CD4-positive, alpha-beta T cell treated with Interleukin-6 at 100 ng/mL for 8 hours (primary cell): Measurements from ENCODE around the gene EXD3.
"Not testable (repeated sequence)": the region's sequence is repeated elsewhere in the genome, so short reads cannot be mapped to it uniquely, and the experiment has no call there.

Source experiments
- DNase-seq: peaks from one replicate; pipeline ENCODE4 v3.0.0-alpha.2; 2020; ENCODE audit warnings: mixed read lengths, low spot score

The EXD3 gene

DNA sequence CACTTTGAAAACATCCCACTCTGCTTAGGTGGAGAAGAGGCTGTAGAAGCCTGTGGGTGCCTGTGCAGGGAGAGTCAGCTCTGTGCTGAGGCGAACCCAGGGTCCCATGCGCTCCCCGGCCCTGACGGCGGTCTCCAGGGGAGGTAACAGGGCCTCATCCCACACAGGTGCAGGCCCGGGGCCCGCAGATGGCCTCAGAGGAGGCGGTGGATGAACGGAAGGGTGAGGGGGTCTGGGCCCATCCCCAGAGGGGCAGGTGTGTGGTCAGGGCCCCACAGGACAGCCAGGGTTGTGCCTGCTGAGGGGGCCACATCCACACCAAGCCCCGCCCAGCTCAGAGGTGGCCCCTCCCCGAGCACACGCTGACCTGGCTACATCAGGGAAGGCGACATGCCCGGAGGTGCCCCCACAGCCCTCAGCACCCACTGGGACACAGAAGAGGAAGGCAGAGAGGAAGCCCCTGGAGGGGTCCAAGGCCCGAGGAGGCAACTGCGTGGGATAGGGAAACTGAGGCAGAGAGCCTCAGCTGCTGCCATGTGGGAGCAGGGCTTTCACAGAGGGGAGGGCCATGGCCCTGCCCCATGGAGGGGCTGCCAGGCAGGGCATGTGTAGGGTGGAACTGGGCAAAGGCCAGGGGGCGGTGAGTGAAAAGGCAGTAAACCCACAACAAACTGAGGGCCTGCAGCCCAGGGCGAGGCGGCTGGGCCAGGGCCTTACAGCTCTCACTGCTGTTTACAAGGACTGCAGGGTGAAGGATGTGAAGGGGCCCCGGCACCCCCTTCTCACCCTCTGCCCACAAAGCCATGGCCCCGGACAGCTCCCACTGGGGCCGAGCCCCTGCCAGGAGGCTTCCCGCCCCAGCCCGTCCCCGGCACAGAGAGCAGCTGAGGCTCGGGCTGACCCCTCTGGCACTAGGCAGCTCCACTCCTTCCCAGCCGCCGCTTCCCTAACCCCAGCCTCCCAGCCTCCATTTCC is 29.5 kb downstream of the EXD3 start:
- DNase-seq: no peak

DNA sequence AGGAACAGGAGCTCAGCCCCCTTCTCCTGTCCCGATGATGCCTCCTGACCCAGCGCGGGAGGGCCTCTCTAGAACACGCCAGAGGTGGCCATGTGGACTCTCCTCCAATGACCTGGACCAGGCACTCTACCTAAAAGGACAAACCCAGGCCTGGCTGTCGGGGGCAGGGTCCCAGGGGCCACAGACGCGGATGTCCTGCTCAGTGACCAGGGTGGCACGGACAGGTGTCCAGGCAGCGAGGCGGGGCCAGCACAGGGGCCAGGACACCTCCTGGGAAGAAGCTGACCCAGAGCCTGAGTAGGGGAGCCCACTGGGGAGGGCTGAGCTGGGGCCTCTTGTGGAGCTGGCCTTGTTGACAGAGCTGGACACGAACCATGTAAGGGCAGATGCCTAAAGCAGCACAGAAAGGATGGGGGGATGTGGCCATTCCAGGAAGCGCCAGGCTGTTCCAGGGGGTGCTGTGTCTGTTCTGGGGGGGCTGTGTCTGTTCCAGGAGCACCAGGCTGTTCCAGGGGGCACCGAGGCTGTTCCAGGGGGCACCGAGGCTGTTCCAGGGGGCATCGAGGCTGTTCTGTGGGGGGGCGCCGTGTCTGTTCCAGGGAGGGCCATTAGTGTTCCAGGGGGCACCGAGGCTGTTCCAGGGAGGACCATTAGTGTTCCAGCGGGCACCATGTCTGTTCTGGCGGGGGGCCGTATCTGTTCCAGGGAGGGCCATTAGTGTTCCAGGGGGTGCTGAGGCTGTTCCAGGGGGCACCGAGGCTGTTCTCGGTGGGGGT is 30.5 kb downstream of the EXD3 start:
- DNase-seq: no peak

DNA sequence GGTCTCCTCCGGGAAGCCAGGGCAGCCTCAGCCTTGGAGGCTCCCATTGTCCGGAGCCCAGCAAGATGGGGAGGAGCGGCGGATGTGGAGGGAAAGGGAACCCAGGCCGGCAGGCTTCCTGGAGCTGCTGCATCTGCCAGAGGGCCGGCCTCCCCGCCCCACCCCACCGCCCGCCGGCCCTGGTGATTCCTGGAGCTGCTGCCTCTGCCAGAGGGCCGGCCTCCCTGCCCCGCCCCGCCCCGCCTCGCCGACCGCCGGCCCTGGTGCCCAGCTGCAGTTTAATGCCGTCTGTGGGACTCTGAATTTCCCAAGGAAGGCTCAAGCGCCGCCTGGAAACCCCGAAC is 31.6 kb downstream of the EXD3 start:
- no peak for DNase-seq

DNA sequence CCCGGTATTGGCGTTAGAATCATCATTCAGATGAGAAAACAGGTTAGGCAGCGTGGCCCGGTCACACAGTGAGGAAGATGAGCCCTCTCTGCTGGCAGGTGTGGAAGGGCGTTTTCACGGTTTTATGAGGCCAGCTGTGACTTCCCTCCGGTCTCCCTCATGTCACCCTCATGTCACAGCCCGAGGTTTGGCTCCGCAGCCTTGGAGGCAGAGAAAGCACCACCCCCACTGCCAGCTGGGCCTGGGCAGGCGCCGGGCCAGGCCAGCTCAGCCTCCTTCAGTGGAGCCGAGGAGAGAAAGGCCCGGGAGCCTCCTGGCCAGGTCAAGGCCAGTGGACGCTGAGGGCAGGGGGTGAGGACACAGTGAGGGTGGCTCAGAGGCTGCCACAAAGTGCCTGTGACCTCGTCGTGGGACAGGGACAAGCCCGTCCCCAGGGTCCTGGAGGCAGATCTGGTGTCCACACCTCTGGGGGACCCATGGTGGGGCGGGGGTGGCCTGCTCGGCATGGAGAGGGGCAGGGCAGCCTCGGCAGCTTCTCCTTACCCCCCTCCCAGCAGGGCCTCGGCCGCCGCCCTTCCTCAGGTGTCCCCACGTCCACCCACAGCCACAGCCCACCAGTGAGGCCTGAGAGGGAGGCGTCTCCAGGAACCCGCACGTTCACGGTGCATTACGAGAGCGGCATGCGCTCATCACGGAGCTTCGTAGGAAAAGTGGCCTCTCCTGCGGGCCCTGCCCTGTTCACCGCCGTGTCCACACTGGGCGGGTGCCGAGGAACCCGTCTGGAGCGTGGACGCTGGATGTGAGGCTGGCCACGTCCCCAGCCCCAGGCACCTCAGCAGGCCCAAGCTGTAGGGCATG is 32.2 kb downstream of the EXD3 start:
- DNase-seq: no peak

DNA sequence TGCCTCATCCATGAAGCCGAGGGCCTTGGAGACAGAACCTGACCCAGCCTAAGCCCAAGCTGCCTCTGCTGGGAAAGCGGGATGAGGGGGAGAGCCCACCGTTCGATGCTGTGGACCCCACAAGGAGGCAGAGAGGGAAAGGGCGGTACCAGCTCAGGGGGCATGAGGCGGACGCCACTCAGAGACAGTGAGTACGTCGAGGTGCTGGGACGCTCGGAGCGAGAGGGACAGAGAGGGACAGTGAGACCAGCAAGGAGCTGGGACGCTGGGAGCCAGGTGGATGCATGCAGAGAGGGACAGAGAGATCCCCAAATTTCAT is 33.6 kb downstream of the EXD3 start:
- DNase-seq: no peak

DNA sequence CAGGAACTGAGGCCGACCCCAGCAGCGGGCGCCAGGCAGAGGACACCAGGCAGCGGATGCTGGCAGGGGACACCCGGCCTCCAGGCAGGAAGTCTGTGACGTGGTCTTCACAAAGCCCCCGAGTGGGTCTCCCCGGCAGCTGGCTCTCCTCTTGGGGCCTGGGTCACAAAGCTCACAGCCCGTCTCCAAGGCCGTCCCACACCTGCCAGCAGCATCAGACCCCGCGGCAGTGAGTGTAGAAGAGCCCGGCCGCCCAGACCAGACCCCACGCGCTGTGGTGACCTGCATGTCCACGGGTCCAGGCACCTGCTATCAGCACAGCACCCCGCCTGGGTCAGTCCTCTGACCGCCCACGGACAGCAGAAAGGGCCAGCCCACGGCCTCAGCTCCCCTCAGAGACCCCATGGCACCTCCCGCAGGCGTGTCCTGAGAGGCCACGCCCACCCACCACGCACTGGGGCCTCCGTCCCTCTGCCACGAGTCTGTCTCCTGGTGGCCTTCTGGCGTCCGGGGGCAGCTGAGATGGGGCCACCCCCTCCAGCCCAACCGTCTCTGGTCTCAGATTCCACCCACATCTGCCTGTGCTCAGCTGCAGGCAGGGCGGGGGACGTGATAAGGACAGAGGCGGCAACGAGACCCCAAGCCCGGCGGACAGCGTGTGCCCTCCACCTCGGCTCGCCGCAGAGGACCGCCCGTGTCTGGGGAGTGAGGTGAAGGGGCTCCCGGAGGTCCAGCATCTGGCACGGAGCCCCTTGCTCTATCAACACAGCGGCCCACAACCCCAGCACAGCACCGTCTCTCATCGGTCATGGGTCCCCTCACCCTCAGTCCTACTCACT is 34.2 kb downstream of the EXD3 start:
- DNase-seq: no peak

DNA sequence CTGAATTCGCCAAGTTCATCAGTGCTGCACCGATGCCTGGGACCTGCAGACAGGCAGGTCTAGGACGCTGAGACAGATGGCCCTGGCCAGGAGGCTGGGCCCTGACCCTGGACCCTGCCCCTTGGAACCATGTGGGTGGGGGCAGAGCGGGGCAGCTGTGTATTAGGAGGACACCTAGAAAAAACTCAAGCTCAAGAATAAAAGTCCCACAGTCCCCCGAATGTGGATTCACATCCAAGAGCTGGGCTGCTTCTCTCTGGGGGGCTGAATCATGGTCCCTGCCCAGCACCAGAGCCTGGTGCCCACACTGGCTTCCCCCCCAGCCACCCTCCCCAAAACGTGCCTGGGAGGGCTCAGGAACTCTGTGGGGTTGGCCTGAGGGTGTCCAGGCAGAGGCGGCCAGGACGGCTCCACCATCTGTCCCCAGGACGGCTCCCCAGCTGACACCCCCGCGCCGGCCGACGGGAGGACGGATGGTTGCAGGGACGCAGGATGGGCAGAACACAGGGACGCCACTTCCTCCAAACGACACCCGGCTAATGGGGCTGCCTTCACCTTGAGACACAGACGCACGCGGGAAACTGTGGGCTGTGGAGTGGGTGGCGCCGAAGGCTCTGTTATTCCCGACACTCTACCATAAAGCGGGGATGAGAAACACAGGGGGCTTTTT is 34.9 kb downstream of the EXD3 start:
- no peak for DNase-seq

DNA sequence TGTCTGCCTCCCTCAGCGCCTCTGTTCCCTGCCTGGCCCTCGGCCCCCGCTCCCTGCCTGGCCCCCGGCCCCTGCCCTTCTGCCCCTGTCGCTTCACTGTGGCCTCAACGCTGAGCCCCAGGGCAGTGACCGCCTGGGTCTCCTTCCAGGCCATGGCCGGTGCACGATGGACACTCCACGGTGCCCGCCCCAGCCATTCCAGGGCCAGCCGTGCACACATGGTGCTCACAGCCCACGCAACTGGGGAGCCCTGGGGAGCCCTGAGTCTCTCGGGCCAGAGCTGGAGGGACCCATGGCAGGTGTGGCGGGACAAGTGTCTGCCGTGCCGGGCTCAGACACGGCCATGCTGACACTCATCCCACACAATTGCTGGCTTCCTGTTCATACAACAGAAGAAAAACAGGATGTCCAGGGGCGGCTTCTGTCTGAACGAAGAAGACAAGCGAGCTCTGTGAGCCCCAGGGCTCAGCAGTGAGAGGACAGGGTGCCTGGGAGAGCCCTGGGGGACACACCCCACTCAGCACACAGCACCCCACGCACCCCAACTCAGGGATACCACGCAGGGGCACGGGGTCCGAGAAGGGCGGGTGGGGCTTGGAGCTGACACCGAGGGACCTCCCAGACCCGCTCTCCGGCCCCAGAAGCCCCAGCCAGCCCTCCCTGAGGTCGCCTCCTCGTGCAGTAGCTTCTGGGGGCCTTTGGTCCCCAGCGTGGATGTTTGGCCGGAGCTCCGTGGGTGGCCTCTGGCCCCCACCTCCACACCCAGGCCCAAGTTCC is 35.7 kb downstream of the EXD3 start:
- DNase-seq: peak; percentile 61

DNA sequence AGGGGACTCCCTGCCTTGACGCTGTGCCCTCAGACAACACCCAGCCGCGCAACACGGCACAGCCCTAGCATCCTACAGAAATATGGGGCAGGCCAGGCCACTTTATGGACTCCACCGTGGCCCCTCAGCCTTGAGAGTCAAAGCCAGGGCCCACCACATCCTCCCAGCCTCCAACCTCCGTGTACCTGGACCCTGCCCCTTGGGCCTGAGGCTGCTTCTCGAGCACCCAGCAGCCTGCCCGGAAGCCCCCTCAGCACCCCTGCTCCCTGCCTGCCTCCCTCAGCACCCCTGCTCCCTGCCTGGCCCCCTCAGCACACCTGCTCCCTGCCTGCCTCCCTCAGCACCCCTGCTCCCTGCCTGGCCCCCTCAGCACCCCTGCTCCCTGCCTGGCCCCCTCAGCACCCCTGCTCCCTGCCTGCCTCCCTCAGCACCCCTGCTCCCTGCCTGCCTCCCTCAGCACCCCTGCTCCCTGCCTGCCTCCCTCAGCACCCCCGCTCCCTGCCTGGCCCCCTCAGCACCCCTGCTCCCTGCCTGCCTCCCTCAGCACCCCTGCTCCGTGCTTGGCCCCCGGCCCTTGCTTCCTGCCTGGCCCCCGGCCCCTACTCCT is 36.4 kb downstream of the EXD3 start:
- not testable (repeated sequence) for DNase-seq

DNA sequence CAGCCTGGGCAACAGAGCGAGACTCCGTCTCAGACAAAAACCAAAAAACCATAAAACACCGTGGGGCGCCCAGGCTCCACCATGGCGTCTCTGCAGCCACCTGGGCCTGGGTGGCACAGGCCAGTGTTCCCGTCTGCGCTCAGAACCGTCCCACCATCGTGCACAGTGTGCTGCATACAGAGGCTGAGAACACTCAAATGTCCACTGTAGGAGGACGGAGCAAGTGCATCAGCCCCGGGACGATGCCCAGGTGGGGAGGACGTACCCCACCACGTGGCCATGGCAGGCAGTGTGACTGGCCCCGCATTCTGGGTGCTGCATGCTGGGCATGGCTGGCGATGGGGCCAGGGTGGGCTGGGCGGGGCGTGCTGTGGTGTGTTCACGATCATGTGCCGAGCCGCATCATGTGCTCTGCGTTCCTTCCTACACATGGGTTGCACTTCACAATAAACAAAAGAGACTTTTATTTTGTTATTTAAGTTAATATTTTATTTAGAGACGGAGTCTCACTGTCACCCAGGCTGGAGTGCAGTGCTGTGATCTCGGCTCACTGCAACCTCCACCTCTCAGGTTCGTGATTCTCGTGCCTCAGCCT is 37.8 kb downstream of the EXD3 start:
- DNase-seq: no peak

DNA sequence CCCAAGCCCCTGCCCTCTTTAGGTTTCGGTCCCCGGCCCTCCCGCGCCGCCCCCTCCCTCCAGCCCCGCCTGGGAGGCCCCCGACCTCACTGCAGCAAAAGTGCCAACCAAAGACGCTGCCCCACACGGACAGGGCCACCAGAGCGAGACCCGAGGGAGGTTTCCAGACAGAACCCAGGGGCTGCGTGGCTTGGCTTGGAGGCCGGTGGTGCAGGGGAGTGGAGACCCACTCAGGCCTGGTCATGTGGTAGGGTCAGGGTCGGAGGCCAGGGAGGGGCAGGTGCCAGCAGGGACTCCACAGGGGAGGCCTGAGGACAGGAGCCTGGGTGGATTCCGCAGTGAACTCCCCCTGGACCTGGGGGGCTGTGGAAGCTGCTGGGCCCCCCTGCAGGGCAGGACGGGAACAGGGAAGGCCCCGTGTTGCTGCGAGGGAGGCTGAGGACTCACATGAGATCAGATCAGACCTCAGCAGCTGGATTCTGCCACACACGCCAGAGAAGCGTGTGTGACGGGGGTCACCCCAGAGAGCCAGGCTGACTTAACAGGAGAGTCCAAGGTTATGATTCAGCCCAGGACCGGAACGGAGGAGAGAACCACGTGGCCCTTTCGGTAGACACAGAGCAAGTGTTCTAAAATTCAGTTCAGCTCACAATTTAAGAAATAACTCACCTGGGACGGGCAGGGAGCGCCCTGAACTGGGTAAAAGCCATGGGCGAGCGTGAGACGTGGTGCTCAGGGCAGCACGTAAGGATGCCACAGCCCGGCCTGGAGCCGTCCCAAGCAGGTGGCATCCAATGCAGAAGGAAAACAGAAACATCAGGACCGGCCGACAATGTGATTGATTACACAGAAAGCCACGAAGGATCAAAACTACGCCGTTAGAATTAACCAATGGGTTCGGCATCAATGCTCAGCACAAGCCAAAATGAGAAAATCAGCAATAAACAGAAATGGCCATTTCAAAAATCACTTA is 38.9 kb downstream of the EXD3 start:
- no peak for DNase-seq

DNA sequence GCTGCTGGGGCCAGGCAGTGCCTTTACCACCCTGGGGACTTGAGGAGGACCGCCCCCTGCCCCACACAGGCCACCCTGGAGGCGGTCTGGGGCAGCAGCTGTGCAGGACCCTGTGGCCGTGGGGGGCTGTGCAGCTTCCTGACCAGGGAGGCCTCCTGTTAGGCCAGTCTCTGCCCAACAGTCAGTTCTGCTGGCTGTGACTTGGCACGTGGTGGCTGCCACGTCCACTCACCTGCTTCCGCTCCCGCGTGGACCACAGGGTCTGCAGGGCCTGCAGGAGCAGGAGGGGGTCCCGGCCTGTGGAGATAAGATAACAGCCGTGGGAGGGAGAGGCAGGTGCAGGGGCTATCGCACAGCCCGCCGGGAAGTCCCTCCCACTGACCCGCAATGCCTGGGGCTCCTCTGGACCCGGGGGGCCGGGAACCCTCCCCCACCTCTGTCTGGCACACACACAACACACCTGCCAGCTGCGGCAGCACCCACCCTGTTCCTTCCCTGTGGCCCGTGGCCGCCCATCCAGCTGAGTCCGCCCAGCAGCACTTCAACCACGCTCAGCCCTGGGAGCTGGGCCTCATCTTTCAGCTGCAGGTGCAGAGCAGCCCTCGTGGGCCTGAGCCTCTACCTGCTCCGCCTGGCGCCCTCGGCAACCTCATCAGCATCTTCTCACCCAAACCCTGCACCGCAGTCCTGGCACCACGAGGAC is 39.7 kb downstream of the EXD3 start:
- no peak for DNase-seq

DNA sequence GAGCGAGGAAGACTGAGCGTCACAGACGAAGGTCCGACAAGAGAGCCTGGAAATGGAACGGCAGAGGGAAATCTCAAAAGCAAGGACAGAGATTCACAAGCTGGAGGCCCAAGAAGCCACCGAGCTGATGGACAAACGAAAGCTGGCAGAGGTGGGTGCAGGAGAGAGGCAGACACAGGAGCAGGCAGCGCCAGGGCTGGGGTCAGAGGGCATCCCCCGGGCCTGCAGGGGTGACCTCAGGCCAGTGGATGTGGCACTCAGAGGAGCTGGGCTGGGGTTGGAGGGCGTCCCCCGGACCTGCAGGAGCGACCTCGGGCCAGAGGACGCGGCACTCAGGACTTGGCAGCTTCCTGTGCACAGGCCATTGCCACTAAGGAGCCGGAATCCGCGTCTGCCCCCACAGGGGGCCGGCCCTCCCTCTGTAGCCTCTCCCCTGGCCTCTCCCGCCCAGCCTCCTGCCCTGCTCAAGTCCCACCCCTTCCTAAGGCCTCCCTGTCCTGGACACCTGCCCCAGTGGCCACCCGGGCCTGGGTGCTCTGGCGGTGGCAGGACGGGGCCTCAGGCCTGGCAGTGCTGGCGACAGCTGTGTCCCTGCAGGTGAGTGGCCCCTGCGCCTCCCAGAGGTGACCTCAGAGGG is 40.4 kb downstream of the EXD3 start:
- no peak for DNase-seq

DNA sequence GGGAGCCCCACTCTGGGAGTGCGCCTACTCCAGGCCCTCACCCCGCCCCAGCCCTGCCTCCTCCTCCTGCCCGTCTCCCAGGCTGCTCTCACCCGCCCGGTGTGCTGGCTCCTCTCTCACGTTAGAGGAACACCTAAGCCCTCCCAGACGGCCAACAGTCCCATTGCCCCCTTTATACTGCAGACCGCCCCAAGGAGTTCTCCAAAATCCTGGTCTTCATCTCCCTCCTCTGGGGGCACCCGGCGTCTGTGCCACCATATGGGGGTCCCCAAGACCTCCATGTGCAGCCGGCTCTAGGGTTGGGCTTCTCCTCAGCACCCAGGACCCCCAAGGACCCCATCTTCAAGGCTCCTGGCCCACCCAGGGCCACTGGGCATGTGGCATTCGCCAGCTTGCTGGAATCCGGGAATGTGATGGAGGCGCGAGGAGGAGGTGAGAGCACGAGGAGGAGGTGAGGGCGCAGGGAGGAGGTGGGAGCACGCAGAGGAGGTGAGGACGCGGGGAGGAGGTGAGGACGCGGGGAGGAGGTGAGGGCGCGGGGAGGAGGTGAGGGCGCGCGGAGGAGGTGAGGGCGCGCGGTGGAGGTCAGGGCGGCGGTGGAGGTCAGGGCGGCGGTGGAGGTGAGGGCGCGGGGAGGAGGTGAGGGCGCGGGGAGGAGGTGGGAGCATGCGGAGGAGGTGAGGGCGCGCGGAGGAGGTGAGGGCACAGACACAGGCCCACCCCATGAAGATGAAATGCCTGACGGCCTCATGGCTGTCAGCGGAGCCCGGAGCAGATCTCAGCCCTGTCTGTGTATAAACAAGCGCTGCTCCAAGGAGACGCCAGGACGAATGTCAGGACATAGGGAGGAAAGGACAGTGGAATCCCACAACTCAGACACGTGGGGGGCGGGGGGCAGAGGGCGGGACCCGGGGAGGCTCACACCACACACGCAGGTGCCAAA is 41.2 kb downstream of the EXD3 start:
- DNase-seq: no peak

DNA sequence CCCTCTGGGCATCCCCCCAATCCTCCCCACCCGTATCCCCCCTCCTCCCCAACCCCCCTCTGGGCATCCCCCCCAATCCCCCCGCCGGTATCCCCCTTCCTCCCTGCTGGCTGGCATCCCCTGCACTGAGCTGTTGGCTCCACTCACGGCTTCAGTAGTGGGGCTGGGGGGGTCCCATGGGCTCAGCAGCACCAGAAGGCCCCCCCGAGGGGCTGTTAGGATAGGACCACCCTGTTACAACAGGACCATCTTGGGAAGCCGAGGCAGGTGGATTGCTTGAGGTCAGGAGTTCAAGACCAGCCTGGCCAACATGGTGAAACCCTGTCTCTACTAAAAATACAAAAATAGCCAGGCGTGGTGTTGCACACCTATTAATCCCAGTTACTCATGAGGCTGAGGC is 42.4 kb downstream of the EXD3 start:
- DNase-seq: no peak

DNA sequence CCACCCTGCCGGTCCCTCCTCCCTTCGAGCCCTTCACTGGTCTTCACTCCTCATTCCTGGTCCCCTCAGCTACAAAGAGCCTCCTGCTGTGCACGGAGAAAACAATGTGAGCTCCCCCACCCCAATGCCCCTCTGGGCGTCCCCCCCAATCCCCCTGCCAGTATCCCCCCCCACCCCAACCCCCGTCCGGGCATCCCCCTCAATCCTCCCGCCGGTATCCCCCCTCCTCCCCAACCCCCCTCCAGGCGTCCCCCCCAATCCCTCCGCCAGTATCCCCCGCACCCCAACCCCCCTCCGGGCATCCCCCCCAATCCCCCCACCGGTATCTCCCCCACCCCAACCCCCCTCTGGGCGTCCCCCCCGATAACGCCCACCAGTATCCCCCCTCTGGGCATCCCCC is 42.8 kb downstream of the EXD3 start:
- no peak for DNase-seq
